GM12878 (cell line): ENCODE measurements around the gene SYNDIG1. TPM values are rescaled to one million over a fixed set of nuclear protein-coding genes. Genes with fewer than 3 reads are reported as not detected.

Experiments used
- ATAC-seq: fragments of 200-7000 bp; cut with Tn5 transposase; 3 replicates; pipeline ENCODE4 v1.9.1; 2020; ENCODE audit warnings: mild to moderate bottlenecking, moderate library complexity
- BruUV-seq: library from RNA; stranded (reverse); fragments of 400-500 nt; replicated peaks from 2 replicates; lab custom pipeline; 2021; lab: Mats Ljungman, UMichigan
- CTCF ChIA-PET: fragments of 300-600 bp; sonication (Branson Sonifier 250); formaldehyde crosslinking; extraction: SDS; loops from one replicate; lab custom pipeline; 2021; ENCODE audit warnings: inconsistent platforms; lab: Yijun Ruan, JAX
- POLR2A ChIA-PET: fragments of 350-600 bp; formaldehyde crosslinking; extraction: SDS; loops from one replicate; lab custom pipeline; 2021; ENCODE audit warnings: inconsistent platforms; lab: Charles Lee
- RAD21 ChIA-PET: fragments of 300-600 bp; sonication (Branson Sonifier 250); formaldehyde crosslinking; loops from one replicate; lab custom pipeline; 2023; ENCODE audit warnings: antibody characterized with exemption; ENCODE audit not compliant: unreplicated experiment; lab: Charles Lee
- SMC1A ChIA-PET: fragments of 300-600 bp; sonication (Branson Sonifier 250); formaldehyde crosslinking; loops from one replicate; lab custom pipeline; 2023; ENCODE audit not compliant: unreplicated experiment, uncharacterized antibody; lab: Charles Lee
- DNase-seq: peaks from one replicate; pipeline ENCODE4 v3.0.0-alpha.2; 2011; ENCODE audit warnings: low read depth, low spot score
- FAIRE-seq: peaks from 3 replicates; lab custom pipeline; 2011; peaks lifted over from hg19 to GRCh38; lab: Jason Lieb, UNC
- H2AFZ ChIP-seq: 2 replicates; pipeline ENCODE4 v1.6.0; 2011; ENCODE audit warnings: low read depth, low read length, control low read depth; ENCODE audit not compliant: control insufficient read depth
- H3K27ac ChIP-seq: 2 replicates; pipeline ENCODE4 v1.5.1; 2011; ENCODE audit warnings: control low read depth; ENCODE audit not compliant: control insufficient read depth, insufficient read depth
- H3K27me3 ChIP-seq, 2 experiments: replicated peaks in 1 of 2; 2 replicates each; pipeline versions ENCODE4 v1.6.0 to v1.6.1; 2011; ENCODE audit warnings: low read length in 1 of 2; ENCODE audit not compliant: control insufficient read depth in 2 of 2, insufficient read depth in 2 of 2
- H3K36me3 ChIP-seq, 2 experiments: 2 replicates each; pipeline ENCODE4 v1.5.1; 2011; ENCODE audit warnings: low read length in 1 of 2; ENCODE audit not compliant: control insufficient read depth in 2 of 2, insufficient read depth in 2 of 2
- H3K4me1 ChIP-seq: 2 replicates; pipeline ENCODE4 v1.6.1; 2011; ENCODE audit warnings: mild to moderate bottlenecking, low read length, moderate library complexity, mixed read lengths; ENCODE audit not compliant: control insufficient read depth, insufficient read depth
- H3K4me2 ChIP-seq: 2 replicates; pipeline ENCODE4 v1.6.0; 2011; ENCODE audit warnings: control low read depth; ENCODE audit not compliant: control insufficient read depth, insufficient read depth
- H3K4me3 ChIP-seq: fragments of 200-600 bp; sonication (generic); 2 replicates; pipeline ENCODE4 v1.5.1; 2016
- H3K79me2 ChIP-seq: 2 replicates; pipeline ENCODE4 v1.6.0; 2011; ENCODE audit warnings: low read length; ENCODE audit not compliant: control insufficient read depth, insufficient read depth
- H3K9ac ChIP-seq: 2 replicates; pipeline ENCODE4 v1.8.0; 2011; ENCODE audit warnings: low read length, control low read depth, mixed read lengths; ENCODE audit not compliant: control insufficient read depth, insufficient read depth
- H3K9me3 ChIP-seq: replicated peaks from 3 replicates; pipeline ENCODE4 v1.5.1; 2011; ENCODE audit warnings: mild to moderate bottlenecking, low read length; ENCODE audit not compliant: control insufficient read depth, insufficient read depth
- H4K20me1 ChIP-seq: 2 replicates; pipeline ENCODE4 v1.6.0; 2011; ENCODE audit not compliant: control insufficient read depth, insufficient read depth
- CTCF ChIP-seq, 3 experiments: IDR thresholded peaks in 2 of 3; conservative IDR thresholded peaks in 1 of 3; 2 replicates each; pipeline ENCODE4 v1.5.1; 2011; ENCODE audit warnings: low read depth in 3 of 3, low read length in 3 of 3, mild to moderate bottlenecking in 3 of 3, control low read depth in 2 of 3, moderate library complexity in 2 of 3, inconsistent platforms in 1 of 3, mixed read lengths in 1 of 3; ENCODE audit not compliant: control insufficient read depth in 2 of 3, insufficient read depth in 1 of 3; ENCODE audit errors: extremely low read depth in 1 of 3
- ETV6 ChIP-seq, 2 experiments: fragments of 450-650 bp in 1 of 2; IDR thresholded peaks in 1 of 2; conservative IDR thresholded peaks in 1 of 2; 2 replicates each; pipeline ENCODE4 v1.6.1; 2014; ENCODE audit warnings: antibody characterized with exemption in 1 of 2, borderline replicate concordance in 1 of 2, low read depth in 1 of 2, mild to moderate bottlenecking in 1 of 2, moderate library complexity in 1 of 2
- IRF5 ChIP-seq: fragments of 450-650 bp; IDR thresholded peaks from 2 replicates; pipeline ENCODE4 v1.6.1; 2017; ENCODE audit warnings: borderline replicate concordance
- MTA3 ChIP-seq: IDR thresholded peaks from 2 replicates; pipeline ENCODE4 v1.6.1; 2012; ENCODE audit warnings: low read length, inconsistent platforms, borderline replicate concordance
- NFIC ChIP-seq: IDR thresholded peaks from 2 replicates; pipeline ENCODE4 v1.6.1; 2012; ENCODE audit warnings: low read depth, mild to moderate bottlenecking, inconsistent platforms, low read length, moderate library complexity
- POU2F2 ChIP-seq: IDR thresholded peaks from 3 replicates; pipeline ENCODE4 v1.6.1; 2011; ENCODE audit warnings: low read depth, mild to moderate bottlenecking, low read length, borderline replicate concordance
- RCOR1 ChIP-seq: conservative IDR thresholded peaks from 2 replicates; pipeline ENCODE4 v1.6.1; 2012; ENCODE audit warnings: low read depth, low read length, improper control_type of control experiment
- REST ChIP-seq: IDR thresholded peaks from 2 replicates; pipeline ENCODE4 v1.6.1; 2012; ENCODE audit warnings: mild to moderate bottlenecking, low read depth, low read length
- SIN3A ChIP-seq: IDR thresholded peaks from 2 replicates; pipeline ENCODE4 v1.6.1; 2012; ENCODE audit warnings: low read depth, low read length, improper control_type of control experiment
- SMAD5 ChIP-seq: IDR thresholded peaks from 2 replicates; pipeline ENCODE4 v1.6.1; 2016; ENCODE audit warnings: antibody characterized with exemption, low read depth
- ZNF622 ChIP-seq: fragments of 450-650 bp; IDR thresholded peaks from 2 replicates; pipeline ENCODE4 v1.6.1; 2017; ENCODE audit warnings: mild to moderate bottlenecking, inconsistent platforms
- ZNF687 ChIP-seq: fragments of 450-650 bp; IDR thresholded peaks from 2 replicates; pipeline ENCODE4 v1.6.1; 2017; ENCODE audit warnings: mild to moderate bottlenecking, moderate library complexity
- WGBS: methylation state at CpG from one replicate; pipeline ENCODE4 v1.1.6; 2016; ENCODE audit warnings: low lambda C conversion rate; ENCODE audit not compliant: insufficient replicate concordance, insufficient coverage; ENCODE audit errors: missing lambda C conversion rate; 5-methylcytosine and 5-hydroxymethylcytosine counted together
- in situ Hi-C: fragments of 300-500 bp; cut with MboI; formaldehyde crosslinking; loops from 9 replicates; pipeline ENCODE4 v1.14.3; 2018; ENCODE audit warnings: mixed read lengths
- intact Hi-C: fragments of 100-400 bp; cut with micrococcal nuclease; formaldehyde crosslinking; loops from one replicate; pipeline ENCODE4 v1.14.2; 2022; ENCODE audit not compliant: unreplicated experiment
- polyA plus RNA-seq, 11 experiments: library from polyadenylated mRNA; depleted of rRNA in 4 of 11; unstranded in 6 of 11; stranded (reverse) in 5 of 11; fragments of >200 nt; fragmentation: Nextera tagmentation in 4 of 11; fragmentation: Illumina TruSeq in 1 of 11; extraction: Ambion mirVana in 4 of 11; extraction: Trizol in 1 of 11; gene quantifications; 1 replicate in 1 of 11; 2 replicates in 10 of 11; pipeline versions ENCODE4 v1.2.1 to v1.2.3, GENCODE V29; 2011 to 2016; ENCODE audit warnings: inconsistent platforms in 2 of 11, missing spikeins in 2 of 11, low read depth in 1 of 11
- total RNA-seq, 4 experiments: library from RNA; depleted of rRNA in 3 of 4; stranded (reverse); fragments of >200 nt in 3 of 4; fragmentation: Illumina TruSeq in 1 of 4; extraction: Trizol in 1 of 4; gene quantifications; 2 replicates each; pipeline versions ENCODE4 v1.2.1 to v1.2.3, GENCODE V29; 2013 to 2021

The SYNDIG1 gene
- total and polyA plus RNA-seq, 10 of the 15 experiments (the other 5 are each of a cell fraction or from before 2014, with no cell fraction given): not detected

GRCh38 chr20:24574797-24575196, 105.4 kb downstream of the SYNDIG1 start (continued):
- TF ChIP-seq ZNF687: no peak

- intact Hi-C loops (no loop called here), in situ Hi-C loops (no loop called here)
- no peak overlapping the region for H3K4me2 ChIP-seq
- ATAC-seq (no peak), FAIRE-seq (no peak), DNase-seq (no peak)
- H3K9ac ChIP-seq: no peak overlapping the region
- SMC1A ChIA-PET: no interaction called here
- H3K27me3 ChIP-seq: no peaks in the 10 kb centered on the region
- H3K9me3 ChIP-seq: no peaks in the 10 kb centered on the region
- POLR2A ChIA-PET: no interaction called here
- no peaks in the 10 kb centered on the region for H3K36me3 ChIP-seq
- no peak overlapping the region for H3K4me3 ChIP-seq
- H3K79me2 ChIP-seq: no peaks in the 10 kb centered on the region
- no peaks in the 10 kb centered on the region for H3K4me1 ChIP-seq
- BruUV-seq: no TSS peak
- RAD21 ChIA-PET: no interaction called here
- CTCF ChIA-PET: no interaction called here
- WGBS: 14% methylated on average over 4 of the region's 4 CpGs
- no peaks in the 10 kb centered on the region for H4K20me1 ChIP-seq
- no peak overlapping the region for H3K27ac ChIP-seq
- H2AFZ ChIP-seq: no peak overlapping the region
- TF ChIP-seq MTA3 (no peak), REST (no peak), SMAD5 (no peak), CTCF (IDR thresholded peaks at IDR 0.05 in 2 of 3, conservative IDR thresholded peaks at IDR 0.05 in 1 of 3; ENCODE audit: control insufficient read depth in 2 of 3, extremely low read depth in 1 of 3, insufficient read depth in 1 of 3, low read depth in 3 of 3, low read length in 3 of 3) (no peak), ETV6 (conservative IDR thresholded peaks at IDR 0.05 in 1 of 2, IDR thresholded peaks at IDR 0.05 in 1 of 2; ENCODE audit: borderline replicate concordance in 1 of 2, low read depth in 1 of 2) (no peak), IRF5 (no peak), ZNF622 (no peak), POU2F2 (no peak), SIN3A (no peak), NFIC (no peak), RCOR1 (no peak)
Measured at GRCh38 chr20:24575811-24576210, 106.4 kb downstream of the SYNDIG1 start.
